ENCODE measurements around the gene MAP3K15.

DNA sequence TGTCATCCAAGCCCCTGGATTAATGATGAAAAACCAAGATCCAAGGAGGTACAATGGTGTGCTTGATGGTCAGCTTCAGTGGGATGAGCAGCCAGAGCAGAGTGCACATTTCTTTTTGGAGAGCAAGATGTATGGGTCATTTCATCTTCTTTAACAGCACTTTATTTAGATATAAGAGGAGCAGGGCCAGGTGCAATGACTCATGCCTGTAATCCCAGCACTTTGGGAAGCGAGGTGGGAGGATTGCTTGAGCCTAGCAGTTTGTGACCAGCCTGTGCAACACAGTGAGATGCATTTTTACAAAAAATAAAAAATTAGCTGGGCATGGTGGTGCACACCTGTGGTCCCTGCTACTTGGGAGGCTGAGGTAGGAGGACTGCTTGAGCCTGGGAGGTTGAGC, 45.3 kb upstream of the MAP3K15 start:
- no peak for TF ChIP-seq SP1 (IDR thresholded peaks at IDR 0.05)
- no peak for TF ChIP-seq FOXA1 (IDR thresholded peaks at IDR 0.05)
- no peak for TF ChIP-seq ELF4 (IDR thresholded peaks at IDR 0.05)
- no peak for TF ChIP-seq HDGF (IDR thresholded peaks at IDR 0.05; ENCODE audit: borderline replicate concordance)
- no peak for TF ChIP-seq SUZ12 (IDR thresholded peaks at IDR 0.05)
- no peak for TF ChIP-seq BHLHE40 (IDR thresholded peaks at IDR 0.05; ENCODE audit: borderline replicate concordance)
- TF ChIP-seq ARNT (IDR thresholded peaks at IDR 0.05) = no peak
- no peak for TF ChIP-seq LEF1 (IDR thresholded peaks at IDR 0.05; ENCODE audit: borderline replicate concordance)
- no peak for TF ChIP-seq TARDBP (IDR thresholded peaks at IDR 0.05)
- no peak for TF ChIP-seq CTBP1 (IDR thresholded peaks at IDR 0.05; ENCODE audit: borderline replicate concordance)

Data from HEK293T (cell line).